Left cardiac atrium (tissue), 4 donors: Measurements from ENCODE around the gene LRRFIP2. TPM values are rescaled to one million over a fixed set of nuclear protein-coding genes. Genes with fewer than 3 reads are reported as not detected.
"Not testable (repeated sequence)": the region's sequence is repeated elsewhere in the genome, so short reads cannot be mapped to it uniquely, and the experiment has no call there.

Source experiments
- ATAC-seq, 2 donors: fragments of 200-7000 bp; cut with Tn5 transposase; one replicate each; pipeline ENCODE4 v1.9.1; 2020; ENCODE audit warnings: mild to moderate bottlenecking in 2 of 2, moderate library complexity in 2 of 2
- DNase-seq: peaks from one replicate; pipeline ENCODE4 v3.0.0-alpha.2; 2020
- intact Hi-C, 2 donors: fragments of 100-400 bp; cut with DNase I; formaldehyde crosslinking; loops; one replicate each; pipeline versions ENCODE4 v1.14.1 to v1.15.1; 2022 to 2023
- long read RNA-seq: library from polyadenylated mRNA; unstranded; transcript quantifications from one replicate; pipeline ENCODE4 v2.0.0, GENCODE V29; 2021
- total RNA-seq, 2 donors: library from RNA; stranded (reverse); fragmentation: NEBNext Ultra II Directional; extraction: Animal tissue kit (Norgen Biotek cat#: 25700); gene quantifications; one replicate each; pipeline ENCODE4 v1.2.1, GENCODE V29; 2021
- donor health status: DM: no; HTN: yes; CAD: no.
- donor health status: DM: no; HTN: yes; CAD: no; lungs with severe emphysema.
- donor health status: DM: yes; HTN: yes; CAD: no.
- donor health status: Dilated cardiomyopathy.

The LRRFIP2 gene
- 100 to 1,000 TPM; 107 to 116 TPM for total RNA-seq
- long read RNA-seq, transcript LRRFIP2-205 (15 exons, 2,522 nt): major isoform, 16 of 235 reads
- long read RNA-seq, partial matches to known transcripts: 43 of 235 reads
- long read RNA-seq, other reads (novel, unspliced or antisense): 169 of 235 reads

- ATAC-seq: no peak
- intact Hi-C loops: no loop called here
Observed at GRCh38 chr3:37174532-37175126, at the start of gene LRRFIP2. LRRFIP2 (minus strand) TSS chr3:37174582; CDS start chr3:37148983, 25,599 bp downstream.

GRCh38 chr3:37223576-37223975, 49.2 kb upstream of the LRRFIP2 start:
- DNase-seq: no peak
- intact Hi-C loops: no loop called here
- ATAC-seq: no peak

More at GRCh38 chr3:37174532-37175126, at the start of gene LRRFIP2:
- no peak for DNase-seq

- no peak for DNase-seq
- intact Hi-C loops: no loop called here
- no peak for ATAC-seq
Observed at GRCh38 chr3:37223141-37223558, 48.8 kb upstream of the LRRFIP2 start.

GRCh38 chr3:37222542-37222941, 48.2 kb upstream of the LRRFIP2 start:
- ATAC-seq, intact Hi-C loops, DNase-seq: not testable (repeated sequence)

GRCh38 chr3:37221407-37221806, 47.0 kb upstream of the LRRFIP2 start:
- intact Hi-C loops: no loop called here
- no peak for DNase-seq
- ATAC-seq: no peak

GRCh38 chr3:37219266-37219665, 44.9 kb upstream of the LRRFIP2 start:
- intact Hi-C loops: no loop called here
- DNase-seq (no peak), ATAC-seq (no peak)

GRCh38 chr3:37218206-37218605, 43.8 kb upstream of the LRRFIP2 start:
- ATAC-seq (peak; percentile 25 to 66), DNase-seq (no peak)
- intact Hi-C loops: no loop called here

GRCh38 chr3:37217098-37217849, 42.9 kb upstream of the LRRFIP2 start:
- no peak for DNase-seq
- intact Hi-C loops: no loop called here
- ATAC-seq: no peak

- intact Hi-C loops: no loop called here
- ATAC-seq (no peak), DNase-seq (no peak)
Observed at GRCh38 chr3:37216597-37217097, 42.3 kb upstream of the LRRFIP2 start.

- no peak for ATAC-seq
- intact Hi-C loops: loop anchor here in 1 of 2 donors (5.0 kb wide), 1 partner anchor 192 kb away; no protein-coding TSS in a partner anchor
- DNase-seq: no peak
Observed at GRCh38 chr3:37214076-37214475, 39.7 kb upstream of the LRRFIP2 start.

GRCh38 chr3:37210230-37210629, 35.8 kb upstream of the LRRFIP2 start:
- DNase-seq (no peak), ATAC-seq (peak; percentile 52 to 79)
- intact Hi-C loops: loop anchor here in 1 of 2 donors (5.0 kb wide), 1 partner anchor 188 kb away; no protein-coding TSS in a partner anchor

- intact Hi-C loops, ATAC-seq, DNase-seq: not testable (repeated sequence)
Observed at GRCh38 chr3:37208576-37208975, 34.2 kb upstream of the LRRFIP2 start.

GRCh38 chr3:37208008-37208407, 33.6 kb upstream of the LRRFIP2 start:
- DNase-seq, ATAC-seq, intact Hi-C loops: not testable (repeated sequence)

GRCh38 chr3:37206041-37206440, 31.7 kb upstream of the LRRFIP2 start:
- DNase-seq, ATAC-seq, intact Hi-C loops: not testable (repeated sequence)

- intact Hi-C loops: no loop called here
- ATAC-seq (no peak), DNase-seq (no peak)
Observed at GRCh38 chr3:37204314-37204713, 29.9 kb upstream of the LRRFIP2 start.

- intact Hi-C loops: no loop called here
- ATAC-seq (peak; percentile 45 to 74), DNase-seq (no peak)
Observed at GRCh38 chr3:37202035-37202434, 27.7 kb upstream of the LRRFIP2 start.

- intact Hi-C loops: no loop called here
- DNase-seq (no peak), ATAC-seq (no peak)
Observed at GRCh38 chr3:37200141-37200540, 25.8 kb upstream of the LRRFIP2 start.

- ATAC-seq: peak in 1 of 2 donors; percentile 62
- no peak for DNase-seq
- intact Hi-C loops: no loop called here
Observed at GRCh38 chr3:37198996-37199395, 24.6 kb upstream of the LRRFIP2 start.

- intact Hi-C loops: no loop called here
- ATAC-seq (no peak), DNase-seq (no peak)
Observed at GRCh38 chr3:37198547-37198946, 24.2 kb upstream of the LRRFIP2 start.

- ATAC-seq: no peak
Observed at GRCh38 chr3:37197810-37198371, 23.5 kb upstream of the LRRFIP2 start.

More at GRCh38 chr3:37197810-37198371, 23.5 kb upstream of the LRRFIP2 start:
- intact Hi-C loops: no loop called here
- DNase-seq: no peak
